ENCODE data around the gene HOXB9. TPM values are rescaled to one million over a fixed set of nuclear protein-coding genes. Genes with fewer than 3 reads are reported as not detected.

HOXB9 gene
- total RNA-seq, 1 donor from 2014 or later: 0.10 TPM

DNA sequence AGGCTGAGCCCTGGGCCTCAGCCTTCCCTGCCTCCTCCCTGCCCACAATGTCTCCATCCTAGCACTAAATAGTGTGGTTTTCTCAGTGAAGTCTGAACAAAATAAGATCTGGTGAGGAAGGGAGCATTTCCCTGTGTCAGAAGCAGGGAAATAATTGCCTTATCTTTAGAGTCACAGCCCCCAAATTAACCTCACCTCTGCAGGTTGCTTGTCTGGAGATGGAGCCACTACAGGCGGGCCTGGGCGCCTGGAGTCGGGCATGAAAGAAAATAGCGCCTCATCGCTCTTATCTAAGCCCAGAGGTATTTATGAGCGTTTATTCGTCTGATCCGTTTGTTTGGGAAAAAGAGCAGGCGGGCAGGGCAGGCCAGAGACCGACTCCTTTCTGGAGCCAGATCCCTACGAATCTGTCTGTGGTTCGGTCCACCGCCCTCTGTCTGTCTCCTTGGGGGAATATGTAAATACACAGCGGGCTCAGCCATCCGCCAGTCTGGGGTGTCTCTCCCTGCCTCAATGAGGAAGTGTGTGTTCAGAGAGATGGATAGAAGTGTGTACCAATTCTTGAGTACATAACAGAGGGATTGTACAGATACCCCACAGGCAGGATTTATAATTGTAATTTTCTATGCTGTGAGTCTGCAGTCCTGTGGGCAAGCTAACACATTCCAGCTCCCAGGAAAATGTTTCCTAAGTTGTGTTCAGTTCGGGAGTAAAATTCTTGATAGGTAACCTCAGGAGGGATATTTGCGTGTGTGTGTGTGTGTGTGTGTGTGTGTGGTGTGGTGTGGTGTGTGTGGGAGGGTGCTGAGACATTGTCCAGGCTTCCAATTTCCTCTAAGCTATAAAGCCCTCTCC, 25.7 kb downstream of the HOXB9 start:
- intact Hi-C loops (cut with micrococcal nuclease): loop anchor here (1.0 kb wide), 1 partner anchor 46 kb away; no protein-coding TSS in a partner anchor

DNA sequence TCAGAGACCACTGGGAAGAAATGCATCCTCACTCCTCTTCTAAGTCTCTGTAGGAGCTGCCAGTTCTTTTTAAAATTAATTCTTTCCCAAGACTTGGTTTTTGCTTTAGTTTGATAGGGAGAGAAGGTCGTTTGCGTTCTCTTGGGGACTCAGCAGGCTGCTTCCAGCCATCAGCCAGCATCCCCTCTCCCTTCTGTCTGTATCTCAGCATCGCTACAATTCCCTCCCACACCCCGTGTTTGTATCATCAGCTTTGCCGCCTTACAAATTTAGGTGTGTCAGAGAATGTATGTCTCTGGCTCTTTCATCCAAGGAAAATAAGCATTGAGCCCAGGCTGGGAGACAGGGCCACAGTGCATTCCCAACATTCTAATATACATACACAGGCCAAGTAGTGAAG, 26.8 kb downstream of the HOXB9 start:
- intact Hi-C loops (cut with micrococcal nuclease): loop anchor here (5.0 to 10.0 kb wide), 2 partner anchors 33 to 465 kb away; no protein-coding TSS in a partner anchor

DNA sequence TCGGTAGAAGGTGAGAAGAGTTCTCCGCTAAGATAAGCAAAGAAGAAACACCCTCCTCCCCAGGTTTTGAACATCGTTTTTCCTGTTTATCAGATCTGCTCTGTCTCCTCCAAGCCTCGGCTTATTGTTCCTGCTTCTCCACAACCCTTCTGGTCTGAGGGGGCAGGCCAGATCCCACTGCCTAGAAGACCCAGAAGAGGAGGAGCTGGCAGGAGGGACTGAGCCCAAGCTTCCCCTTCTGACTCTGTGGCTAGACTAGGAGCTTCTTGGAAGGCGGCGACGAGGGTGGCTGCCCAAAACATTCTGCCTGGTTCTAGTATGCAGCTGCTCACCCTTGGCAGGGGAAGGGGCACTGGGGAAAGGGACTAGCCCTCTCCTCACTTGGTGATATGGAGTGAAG, 27.4 kb downstream of the HOXB9 start:
- intact Hi-C loops (cut with micrococcal nuclease): loop anchor here (5.0 to 10.0 kb wide), 2 partner anchors 34 to 464 kb away; no protein-coding TSS in a partner anchor

DNA sequence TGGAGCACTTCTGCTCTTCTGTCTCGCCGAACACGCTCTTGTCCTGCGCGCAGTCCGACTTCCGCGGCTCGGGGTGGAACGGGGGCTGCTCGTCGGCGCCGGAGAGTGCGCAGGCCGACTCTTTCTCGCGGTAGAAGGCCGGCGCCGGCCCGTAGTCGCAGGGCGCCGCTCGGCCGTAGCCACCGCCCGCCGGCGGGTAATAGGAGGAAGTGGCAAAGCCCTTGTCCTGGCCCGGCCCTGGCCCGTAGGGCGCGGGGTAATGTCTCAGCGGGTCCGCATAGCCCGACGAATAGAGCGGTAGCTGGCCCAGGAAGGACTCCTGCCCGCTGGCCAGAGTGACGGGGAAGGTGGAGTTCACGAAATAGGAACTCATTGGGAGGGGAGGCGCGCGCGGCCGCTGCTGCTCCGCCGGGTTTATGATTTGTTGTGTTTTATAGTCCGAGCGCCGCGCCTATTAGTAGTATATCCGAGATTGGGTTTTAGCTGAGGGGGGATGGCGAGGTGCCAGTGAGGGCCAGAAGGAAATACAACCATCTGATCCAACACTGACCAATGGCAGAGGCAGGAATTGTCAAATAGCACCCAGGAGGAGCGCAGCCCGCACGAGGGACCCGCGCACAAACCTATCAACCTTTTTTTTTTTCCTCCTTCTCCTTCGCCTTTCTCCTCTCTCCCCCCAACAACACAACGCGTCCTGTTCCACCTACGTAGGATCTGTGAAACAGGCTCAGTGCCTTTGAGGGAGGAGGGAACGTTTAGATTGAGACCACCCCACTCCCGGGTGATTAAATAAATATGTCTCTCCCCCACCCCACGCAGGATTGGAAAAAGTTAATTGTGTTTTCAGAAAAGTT, 28.2 kb downstream of the HOXB9 start:
- intact Hi-C loops (cut with micrococcal nuclease): loop anchor here (1.0 to 10.0 kb wide), 4 partner anchors 15 to 463 kb away; no protein-coding TSS in a partner anchor

DNA sequence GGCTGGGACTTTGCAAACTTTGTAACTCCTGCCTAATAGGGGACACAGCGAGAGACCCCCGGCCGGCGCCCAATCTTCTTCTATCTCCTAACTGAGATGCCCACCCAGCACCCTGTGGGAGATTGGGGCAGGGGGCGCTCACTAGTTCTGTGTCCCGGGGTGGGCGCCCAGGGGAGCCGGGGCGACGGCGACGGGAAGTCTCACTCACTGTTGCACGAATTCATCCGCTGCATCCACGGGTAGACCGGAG, 28.7 kb downstream of the HOXB9 start:
- intact Hi-C loops (cut with micrococcal nuclease): loop anchor here (1.0 to 10.0 kb wide), 4 partner anchors 16 to 463 kb away; no protein-coding TSS in a partner anchor

DNA sequence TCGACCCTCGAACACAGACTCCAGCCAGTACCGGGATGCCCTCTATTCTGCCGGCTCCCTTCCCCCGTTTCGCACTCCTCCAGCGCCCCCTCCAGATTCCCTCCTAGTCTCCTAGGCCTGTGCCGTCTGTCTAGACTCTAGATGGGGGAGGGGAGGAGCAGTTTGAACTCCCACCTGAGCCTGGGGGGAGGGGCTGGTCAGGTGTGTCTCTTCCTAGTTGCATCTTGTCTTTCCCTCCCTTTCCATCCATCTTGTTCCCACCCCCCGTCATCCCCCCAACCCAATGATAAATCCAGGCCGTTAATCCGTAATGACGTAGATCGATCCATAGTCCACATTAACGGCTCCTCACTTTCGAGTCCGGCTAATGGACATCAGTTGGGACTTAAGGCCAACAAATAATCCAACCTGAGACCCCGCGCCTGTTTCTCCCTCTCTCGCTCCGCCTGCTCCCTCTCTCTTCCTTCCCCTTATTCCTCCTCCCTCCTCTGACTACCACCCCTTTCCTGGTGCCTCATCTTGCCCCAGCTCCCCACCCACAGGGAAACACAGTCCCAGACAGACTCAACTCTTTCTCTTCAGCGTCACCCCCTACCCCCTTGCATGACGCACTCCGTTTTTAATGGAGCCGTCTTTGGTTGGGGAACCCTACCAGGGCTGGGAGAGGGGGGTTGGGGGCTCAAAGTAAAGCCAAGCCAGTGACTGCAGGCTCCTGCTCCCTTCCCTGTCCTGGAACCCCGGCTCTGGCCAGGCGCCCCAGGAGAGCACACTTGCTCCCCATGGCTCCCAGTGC, 29.2 kb downstream of the HOXB9 start:
- intact Hi-C loops (cut with micrococcal nuclease): loop anchor here (1.0 to 10.0 kb wide), 4 partner anchors 16 to 462 kb away; no protein-coding TSS in a partner anchor

DNA sequence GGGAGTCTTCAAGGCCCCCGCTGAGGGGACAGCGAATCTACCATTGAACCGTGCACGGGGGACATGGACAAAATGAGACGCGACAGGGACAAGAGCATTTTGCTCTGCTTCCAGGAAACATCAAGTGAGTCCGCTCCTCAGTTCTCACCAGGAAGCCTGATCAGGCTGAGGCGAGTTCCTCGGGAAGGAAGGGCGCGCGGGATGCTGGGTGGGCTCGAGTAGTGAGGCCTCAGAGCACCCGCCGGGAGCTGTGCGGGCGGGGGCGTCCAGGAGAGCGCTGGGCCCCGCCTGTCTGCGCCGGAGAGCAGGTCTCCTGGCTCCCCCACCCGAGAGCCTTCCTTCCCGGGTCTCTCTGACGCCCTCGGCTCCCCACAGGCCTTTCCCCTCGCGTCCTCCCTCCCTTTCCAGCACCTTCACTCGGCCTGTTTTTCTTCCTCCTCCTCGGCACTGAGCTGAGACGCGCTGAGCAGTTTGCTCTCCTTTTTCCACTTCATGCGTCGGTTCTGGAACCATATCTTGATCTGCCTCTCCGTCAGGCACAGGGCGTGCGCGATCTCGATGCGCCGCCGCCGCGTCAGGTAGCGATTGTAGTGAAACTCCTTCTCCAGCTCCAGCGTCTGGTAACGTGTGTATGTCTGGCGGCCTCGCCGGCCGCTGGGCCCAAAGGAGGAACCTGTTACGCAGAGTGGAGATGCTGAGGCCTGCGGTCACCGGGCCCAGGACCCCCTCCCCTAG, 30.0 kb downstream of the HOXB9 start:
- intact Hi-C loops (cut with micrococcal nuclease): loop anchor here (2.0 to 10.0 kb wide), 3 partner anchors 36 to 461 kb away; no protein-coding TSS in a partner anchor

DNA sequence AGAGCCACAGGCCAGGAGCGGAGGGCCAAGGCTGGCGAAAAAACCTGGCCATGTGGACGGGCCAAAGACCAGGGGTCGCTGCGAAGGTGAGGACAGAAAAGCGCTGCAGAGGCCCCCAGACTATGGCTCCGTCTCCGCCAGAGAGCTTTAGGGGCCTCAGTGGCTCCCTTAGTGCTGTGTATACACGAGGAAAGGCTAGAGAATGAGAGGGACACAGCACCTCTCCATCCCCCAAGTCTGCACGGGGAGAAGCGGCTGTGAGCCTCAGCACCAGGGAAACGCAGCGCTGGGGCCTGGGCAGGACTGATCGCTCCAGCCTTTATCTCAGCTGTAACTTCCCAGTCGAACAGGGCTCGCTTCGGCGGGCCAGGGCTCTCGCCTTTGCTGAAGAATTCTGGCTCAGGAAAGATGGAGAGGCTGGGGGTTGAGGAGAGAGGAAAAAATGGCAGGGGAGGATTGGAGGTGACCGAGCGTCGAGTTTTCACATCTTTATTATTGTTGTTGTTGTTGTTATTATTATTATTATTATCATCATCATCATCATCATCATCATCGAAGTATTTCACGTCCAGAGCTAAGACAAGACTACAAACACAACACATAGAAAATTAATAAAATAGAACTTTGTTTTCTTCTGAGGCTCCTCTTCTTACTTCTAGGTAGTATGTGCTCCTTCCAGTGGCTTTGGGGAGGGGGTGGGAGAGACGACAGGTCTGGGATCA, 30.7 kb downstream of the HOXB9 start:
- intact Hi-C loops (cut with micrococcal nuclease): loop anchor here (5.0 to 10.0 kb wide), 2 partner anchors 37 to 461 kb away; no protein-coding TSS in a partner anchor

DNA sequence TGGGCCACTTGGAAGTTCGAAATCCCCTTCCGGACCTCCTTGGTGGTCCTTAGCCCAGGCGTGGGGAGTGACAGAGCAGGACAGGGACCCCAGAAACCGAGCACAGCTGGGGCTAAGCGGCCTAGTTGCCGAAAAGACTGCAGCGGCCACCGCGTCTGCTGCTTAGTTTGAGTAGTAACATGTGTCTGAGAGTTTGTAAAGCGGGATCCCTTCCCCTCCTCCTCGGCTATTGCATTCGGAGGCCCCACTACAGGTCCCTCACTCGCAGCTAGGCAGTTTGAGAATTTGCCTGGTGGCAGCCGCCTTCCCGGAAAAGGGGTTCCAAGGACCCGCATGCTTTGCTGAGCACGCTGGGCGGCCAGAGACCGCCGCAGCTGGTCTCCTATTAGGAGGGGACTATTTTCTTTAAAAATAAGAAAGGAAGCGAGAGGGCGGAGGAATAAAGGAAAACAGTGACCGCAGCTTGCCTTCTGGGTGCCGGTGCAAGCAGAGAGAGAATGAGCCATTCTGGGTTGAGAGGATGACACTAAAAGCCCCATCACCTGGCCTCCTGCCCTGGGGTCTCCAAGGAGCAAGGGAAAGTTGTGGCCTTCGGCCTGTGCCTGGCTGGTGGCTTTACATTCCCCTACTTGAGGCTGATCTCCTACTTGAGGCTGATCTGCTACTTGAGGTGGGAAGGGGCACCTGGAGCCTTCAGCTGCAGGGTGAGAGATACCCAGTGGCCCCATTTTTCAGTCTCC, 31.4 kb downstream of the HOXB9 start:
- intact Hi-C loops (cut with micrococcal nuclease): loop anchor here (5.0 to 10.0 kb wide), 3 partner anchors 38 to 567 kb away; no protein-coding TSS in a partner anchor

DNA sequence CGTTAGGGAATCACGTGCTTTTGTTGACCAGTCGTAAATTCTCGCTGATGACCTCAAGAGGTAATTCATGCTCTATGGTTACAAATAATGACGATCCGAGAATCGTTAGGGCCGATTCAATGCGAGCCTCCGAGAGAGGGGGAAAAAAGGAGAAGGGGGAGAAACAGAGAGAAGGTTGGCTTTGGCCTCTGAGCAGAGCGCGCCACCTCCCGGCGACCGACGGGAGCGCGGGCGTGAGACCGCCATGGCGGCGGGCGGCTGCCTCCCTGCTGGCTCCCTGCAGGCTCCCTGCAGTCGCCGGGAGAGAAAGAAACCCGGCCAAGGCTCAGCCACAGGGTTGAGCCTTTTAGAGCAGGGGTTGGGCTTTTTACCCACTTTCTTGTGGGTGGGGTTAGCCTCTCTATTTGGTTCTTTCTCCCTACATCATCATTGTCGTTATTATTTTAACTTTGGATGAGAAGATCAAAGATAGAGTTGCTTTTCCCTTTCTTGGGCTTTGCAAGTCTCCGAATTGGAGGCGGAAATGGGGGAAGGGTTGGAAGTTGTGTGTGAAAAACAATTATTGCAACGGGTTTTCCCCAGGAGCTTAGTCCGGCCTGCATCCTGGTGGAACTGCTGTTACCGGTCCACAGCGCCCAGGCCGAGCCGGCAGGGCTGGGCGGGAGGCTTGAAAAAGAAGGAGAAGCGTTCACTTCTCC, 32.2 kb downstream of the HOXB9 start:
- intact Hi-C loops (cut with micrococcal nuclease): loop anchor here (1.0 to 10.0 kb wide), 6 partner anchors 242 to 567 kb away; no protein-coding TSS in a partner anchor

DNA sequence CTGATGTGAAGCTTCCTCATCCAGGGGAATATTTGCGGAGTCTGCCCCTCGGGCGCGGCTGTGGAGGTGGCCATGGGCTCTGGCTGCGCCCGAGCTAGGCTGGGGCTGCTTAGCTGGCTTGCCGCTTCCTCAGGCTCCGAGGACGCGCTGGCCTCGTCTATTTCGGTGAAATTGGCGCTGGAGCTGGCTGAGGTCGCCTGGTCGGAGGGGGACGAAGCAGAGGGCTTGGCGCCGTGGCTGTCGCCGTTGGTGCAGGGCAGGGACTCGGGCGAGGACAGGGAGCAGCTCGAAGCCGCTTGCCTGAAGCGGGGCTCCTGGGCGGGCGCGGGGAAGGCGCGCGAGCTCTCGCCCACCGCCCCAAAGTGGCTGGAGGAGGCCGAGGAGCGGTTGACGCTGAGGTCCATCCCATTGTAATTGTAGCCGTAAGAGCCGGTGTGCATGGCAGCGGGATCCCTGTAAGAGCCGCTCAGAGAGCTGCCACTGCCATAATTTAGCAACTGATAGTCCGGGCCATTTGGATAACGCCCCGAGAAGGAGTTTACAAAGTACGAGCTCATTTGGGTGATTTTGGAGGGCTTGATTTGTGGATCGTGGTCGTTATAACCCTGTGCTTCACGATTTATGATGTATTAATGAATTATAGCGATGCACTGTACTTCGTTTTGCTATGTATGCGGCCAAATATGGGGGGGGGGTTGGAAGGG, 32.9 kb downstream of the HOXB9 start, which contains the start of gene HOXB5:
Gene HOXB5 (minus strand): TSS at position 654 of the 704 bp plus-strand sequence. CDS start 97 bp downstream, at position 557.
- intact Hi-C loops (cut with micrococcal nuclease): loop anchor here (1.0 to 10.0 kb wide), 6 partner anchors 241 to 566 kb away; no protein-coding TSS in a partner anchor

DNA sequence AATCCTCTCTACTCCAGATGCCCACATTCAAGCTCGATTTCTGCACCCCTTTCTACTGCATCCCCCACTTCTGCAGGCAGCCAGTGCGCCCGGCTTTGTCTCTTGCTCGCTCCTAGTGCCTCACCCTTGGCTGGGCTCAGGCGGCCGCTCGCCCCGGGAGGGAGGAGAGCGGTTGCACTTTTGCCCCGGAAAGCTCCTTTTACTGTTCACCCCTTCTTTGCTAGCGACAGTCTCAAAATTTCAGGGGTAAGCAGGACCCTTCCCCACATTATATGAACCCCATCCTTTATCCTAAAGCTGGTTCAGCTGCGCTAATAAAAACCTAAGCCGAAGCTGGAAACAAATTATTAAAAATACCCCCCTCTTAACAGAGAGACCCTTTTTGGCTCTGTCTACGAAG, 33.6 kb downstream of the HOXB9 start:
- intact Hi-C loops (cut with micrococcal nuclease): loop anchor here (5.0 to 10.0 kb wide), 2 partner anchors 458 to 565 kb away; no protein-coding TSS in a partner anchor

DNA sequence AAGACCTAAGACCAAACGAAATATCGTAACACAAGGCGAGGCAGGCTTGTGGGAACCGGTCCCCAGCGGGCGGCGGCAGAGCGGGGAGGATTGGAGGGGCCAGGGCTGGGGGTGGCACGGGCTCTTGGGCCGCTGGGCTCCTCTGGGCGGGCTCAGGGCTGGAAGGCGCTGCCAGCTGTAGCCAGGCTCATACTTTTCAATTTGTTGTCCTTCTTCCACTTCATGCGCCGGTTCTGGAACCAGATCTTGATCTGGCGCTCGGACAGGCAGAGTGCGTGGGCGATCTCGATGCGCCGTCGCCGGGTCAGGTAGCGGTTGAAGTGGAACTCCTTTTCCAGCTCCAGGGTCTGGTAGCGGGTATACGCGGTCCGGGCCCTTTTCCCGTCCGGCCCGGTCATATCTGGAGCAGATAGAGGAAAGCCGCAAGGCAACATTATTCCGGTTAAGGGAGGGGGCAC, 34.1 kb downstream of the HOXB9 start:
- intact Hi-C loops (cut with micrococcal nuclease): loop anchor here (5.0 to 10.0 kb wide), 2 partner anchors 457 to 565 kb away; no protein-coding TSS in a partner anchor

DNA sequence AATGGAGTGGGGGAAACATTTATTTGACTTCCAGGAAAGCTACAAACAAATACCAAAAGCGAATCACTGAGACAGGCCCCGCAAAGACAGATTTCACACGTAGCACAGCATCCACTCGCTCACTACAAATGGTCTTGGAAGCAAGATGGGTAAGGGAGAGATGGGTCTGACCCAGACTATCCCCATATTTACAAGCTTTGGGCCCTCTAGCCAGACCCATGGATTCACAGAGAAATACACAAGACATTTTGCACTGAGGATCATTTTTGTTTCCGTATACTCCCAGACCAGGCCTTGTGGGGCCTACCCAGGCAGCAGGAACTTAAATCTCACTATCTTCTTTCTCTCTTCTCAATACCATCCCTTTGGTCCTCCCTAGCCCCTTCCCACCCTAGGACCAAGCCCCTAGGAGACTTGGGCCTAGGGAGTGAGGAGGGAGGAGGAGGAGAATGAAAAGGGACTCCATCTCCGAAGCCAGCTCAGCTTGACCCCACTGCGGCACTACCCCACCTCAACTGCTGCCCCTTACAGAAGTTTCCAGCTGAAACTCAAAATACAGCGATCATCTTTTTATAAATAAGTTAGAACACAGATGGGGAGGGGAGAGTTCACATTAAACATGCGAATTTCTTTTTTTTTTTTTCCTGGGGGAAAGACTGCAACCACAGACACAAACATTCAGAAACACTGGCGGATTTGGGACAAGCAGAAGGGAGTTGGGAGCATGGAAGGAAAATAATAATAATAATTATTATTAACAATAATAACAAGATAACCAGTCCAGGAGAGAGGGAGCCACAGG, 34.7 kb downstream of the HOXB9 start:
- intact Hi-C loops (cut with micrococcal nuclease): loop anchor here (5.0 to 10.0 kb wide), 2 partner anchors 457 to 564 kb away; no protein-coding TSS in a partner anchor

DNA sequence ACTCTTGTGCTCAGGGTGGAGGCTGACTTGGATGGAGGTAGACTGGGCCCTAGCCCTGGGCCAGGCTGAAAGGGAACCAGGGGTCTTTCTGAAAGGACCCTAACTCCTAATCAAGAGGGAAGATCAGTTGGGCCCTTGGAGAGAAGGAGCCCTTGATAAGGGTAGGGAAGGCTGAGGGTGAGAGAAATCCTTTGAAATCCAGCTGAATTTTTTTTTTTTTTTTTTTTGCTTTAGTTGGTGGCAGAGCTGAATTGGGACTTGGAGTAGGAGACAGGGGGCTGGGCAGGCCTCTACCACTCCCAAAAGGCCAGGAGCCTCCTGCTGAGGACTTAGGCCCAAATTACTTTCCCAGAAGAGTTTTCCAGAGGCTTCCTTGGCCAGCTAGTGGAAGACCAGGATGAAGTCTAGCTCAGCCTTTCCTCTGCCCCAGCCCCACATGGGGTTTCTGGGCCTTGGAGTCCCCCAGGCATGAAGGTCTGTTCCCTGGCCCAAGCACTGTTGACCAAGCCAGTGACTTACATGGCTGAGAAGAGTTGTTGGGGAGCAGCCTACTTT, 35.5 kb downstream of the HOXB9 start:
- intact Hi-C loops (cut with micrococcal nuclease): loop anchor here (5.0 to 10.0 kb wide), 2 partner anchors 456 to 563 kb away; no protein-coding TSS in a partner anchor

Measured in T-helper 1 cell treated with Interleukin-12 subunit alpha and Interleukin-12 subunit beta and Interleukin-4 antibody, amounts not matched to agents 30 ng/mL and 1 ng/mL, for 36 hours (primary cell).